DND-41 (cell line): ENCODE results near the gene CDK8.

Experiments used
- CTCF ChIP-seq: IDR thresholded peaks from 2 replicates; pipeline ENCODE4 v1.5.1; 2012; ENCODE audit warnings: borderline replicate concordance, low read length, moderate library complexity, mild to moderate bottlenecking; ENCODE audit not compliant: poor library complexity, severe bottlenecking; ENCODE audit errors: extremely low read depth
- EZH2 ChIP-seq: IDR thresholded peaks from 3 replicates; pipeline ENCODE4 v1.6.1; 2012; ENCODE audit warnings: borderline replicate concordance, low read depth, mild to moderate bottlenecking, moderate library complexity, low read length, inconsistent platforms; ENCODE audit not compliant: severe bottlenecking

- TF ChIP-seq CTCF (no peak), EZH2 (no peak)
Observed at GRCh38 chr13:26343816-26344215, 89.9 kb downstream of the CDK8 start.
